GM23338 (cell line): ENCODE data around the gene SBK1. TPM values are rescaled to one million over a fixed set of nuclear protein-coding genes. Genes with fewer than 3 reads are reported as not detected.

ENCODE experiments used
- ATAC-seq: fragments of 200-7000 bp; cut with Tn5 transposase; 3 replicates; pipeline ENCODE4 v1.9.1; 2020
- DNase-seq: peaks from one replicate; pipeline ENCODE4 v3.0.0-alpha.2; 2015; ENCODE audit warnings: low spot score
- H2AFZ ChIP-seq: fragments of 200-600 bp; sonication (generic); 2 replicates; pipeline ENCODE4 v1.8.0; 2016; ENCODE audit warnings: antibody characterized with exemption, mild to moderate bottlenecking, moderate library complexity
- H3F3A ChIP-seq: fragments of 200-600 bp; sonication (generic); replicated peaks from 2 replicates; pipeline ENCODE4 v1.8.0; 2017; ENCODE audit warnings: antibody characterized with exemption, mixed run types, low read depth
- H3K27ac ChIP-seq: fragments of 200-600 bp; sonication (generic); 2 replicates; pipeline ENCODE4 v1.6.1; 2016; ENCODE audit warnings: low read depth
- H3K27me3 ChIP-seq: fragments of 200-600 bp; sonication (generic); 2 replicates; pipeline ENCODE4 v1.8.0; 2016; ENCODE audit warnings: mild to moderate bottlenecking, mixed run types, moderate library complexity; ENCODE audit not compliant: insufficient read depth
- H3K36me3 ChIP-seq: fragments of 200-600 bp; sonication (generic); 2 replicates; pipeline ENCODE4 v1.8.0; 2016; ENCODE audit warnings: mild to moderate bottlenecking; ENCODE audit not compliant: insufficient read depth
- H3K4me1 ChIP-seq: fragments of 200-600 bp; sonication (generic); 2 replicates; pipeline ENCODE4 v1.8.0; 2016; ENCODE audit warnings: mild to moderate bottlenecking, moderate library complexity; ENCODE audit not compliant: insufficient read depth
- H3K4me2 ChIP-seq: fragments of 200-600 bp; sonication (generic); 2 replicates; pipeline ENCODE4 v1.7.1; 2017; ENCODE audit warnings: mixed run types
- H3K4me3 ChIP-seq: fragments of 200-600 bp; sonication (generic); 2 replicates; pipeline ENCODE4 v1.6.1; 2016; ENCODE audit warnings: mixed run types
- H3K79me2 ChIP-seq: fragments of 200-600 bp; sonication (generic); replicated peaks from 2 replicates; pipeline ENCODE4 v1.8.0; 2017; ENCODE audit warnings: mild to moderate bottlenecking; ENCODE audit not compliant: insufficient read depth
- H3K9me2 ChIP-seq: fragments of 200-600 bp; sonication (generic); 2 replicates; pipeline ENCODE4 v1.8.0; 2017; ENCODE audit not compliant: insufficient read depth
- H4K20me1 ChIP-seq: fragments of 200-600 bp; sonication (generic); replicated peaks from 2 replicates; pipeline ENCODE4 v1.8.0; 2017; ENCODE audit warnings: mild to moderate bottlenecking; ENCODE audit not compliant: insufficient read depth
- H3K27ac Mint-ChIP-seq: 2 replicates; pipeline ENCODE4 v1.8.0; 2020; ENCODE audit warnings: inconsistent platforms, mild to moderate bottlenecking, moderate library complexity, mixed read lengths
- H3K27me3 Mint-ChIP-seq: 3 replicates; pipeline ENCODE4 v1.8.0; 2022; ENCODE audit warnings: low read depth, mild to moderate bottlenecking, moderate library complexity, mixed read lengths, inconsistent platforms; ENCODE audit not compliant: insufficient read depth, poor library complexity
- H3K36me3 Mint-ChIP-seq: 3 replicates; pipeline ENCODE4 v1.8.0; 2021; ENCODE audit warnings: low read depth, mild to moderate bottlenecking, inconsistent platforms, moderate library complexity, mixed read lengths
- H3K4me1 Mint-ChIP-seq: 3 replicates; pipeline ENCODE4 v1.8.0; 2020; ENCODE audit warnings: mild to moderate bottlenecking, inconsistent platforms, mixed read lengths
- H3K4me3 Mint-ChIP-seq: 3 replicates; pipeline ENCODE4 v1.8.0; 2021; ENCODE audit warnings: moderate library complexity, mild to moderate bottlenecking, inconsistent platforms, mixed read lengths
- H3K9me3 Mint-ChIP-seq: 3 replicates; pipeline ENCODE4 v1.8.0; 2020; ENCODE audit warnings: moderate library complexity, mild to moderate bottlenecking, inconsistent platforms, mixed read lengths
- CREB1 ChIP-seq: fragments of 250-450 bp; sonication (Bioruptor Pico); IDR thresholded peaks from 2 replicates; pipeline ENCODE4 v1.5.0; 2020; ENCODE audit warnings: low read depth, mild to moderate bottlenecking, moderate library complexity
- EZH2 ChIP-seq: fragments of 200-600 bp; sonication (generic); IDR thresholded peaks from one replicate; pipeline ENCODE4 v1.8.0; 2017; ENCODE audit warnings: antibody characterized with exemption, mild to moderate bottlenecking, low read depth; ENCODE audit not compliant: unreplicated experiment
- EZH2phosphoT487 ChIP-seq: fragments of 200-600 bp; sonication (generic); IDR thresholded peaks from one replicate; pipeline ENCODE4 v1.8.1; 2018; ENCODE audit warnings: antibody characterized with exemption; ENCODE audit not compliant: unreplicated experiment
- JUNB ChIP-seq: IDR thresholded peaks from one replicate; pipeline ENCODE4 v1.6.1; 2016; ENCODE audit warnings: antibody characterized with exemption; ENCODE audit not compliant: unreplicated experiment
- NANOG ChIP-seq: IDR thresholded peaks from 2 replicates; pipeline ENCODE4 v1.6.1; 2016; ENCODE audit warnings: antibody characterized with exemption, borderline replicate concordance
- POLR2AphosphoS5 ChIP-seq: IDR thresholded peaks from 2 replicates; pipeline ENCODE4 v1.6.1; 2016; ENCODE audit warnings: antibody characterized with exemption, low read depth
- STAT1 ChIP-seq: IDR thresholded peaks from one replicate; pipeline ENCODE4 v1.6.1; 2016; ENCODE audit warnings: antibody characterized with exemption; ENCODE audit not compliant: unreplicated experiment
- ZNF114 ChIP-seq: fragments of 250-450 bp; sonication (Bioruptor Pico); IDR thresholded peaks from 2 replicates; pipeline ENCODE4 v1.5.0; 2020; ENCODE audit warnings: mild to moderate bottlenecking, moderate library complexity
- ZNF331 ChIP-seq: fragments of 250-450 bp; sonication (Bioruptor Pico); IDR thresholded peaks from 2 replicates; pipeline ENCODE4 v1.5.0; 2020; ENCODE audit warnings: low read depth, mild to moderate bottlenecking, moderate library complexity
- polyA plus RNA-seq: library from polyadenylated mRNA; unstranded; fragments of >200 nt; fragmentation: Nextera tagmentation; extraction: Ambion mirVana; gene quantifications from 2 replicates; pipeline ENCODE4 v1.2.1, GENCODE V29; 2016
- total RNA-seq: library from RNA; depleted of rRNA; stranded (reverse); fragments of >200 nt; shearing (Covaris generic); gene quantifications from 2 replicates; pipeline ENCODE4 v1.2.3, GENCODE V29; 2014
- TF ChIP-seq, protein P1 (sequence below): IDR thresholded peaks from 2 replicates; pipeline ENCODE4 v1.6.1; 2016; ENCODE audit warnings: antibody characterized with exemption
- TF ChIP-seq, protein P2 (sequence below): fragments of 250-450 bp; sonication (Bioruptor Pico); IDR thresholded peaks from 2 replicates; pipeline ENCODE4 v1.5.0; 2020; ENCODE audit warnings: mild to moderate bottlenecking, moderate library complexity
- TF ChIP-seq, protein P3 (sequence below), 2 experiments: fragments of 200-600 bp in 1 of 2; sonication (generic) in 1 of 2; conservative IDR thresholded peaks; 2 replicates each; pipeline versions ENCODE4 v1.5.1 to v1.6.1; 2016 to 2017; ENCODE audit warnings: antibody characterized with exemption in 2 of 2, low read depth in 2 of 2, mild to moderate bottlenecking in 2 of 2, moderate library complexity in 1 of 2
- TF ChIP-seq, protein P4 (sequence below): IDR thresholded peaks from one replicate; pipeline ENCODE4 v1.6.1; 2018; ENCODE audit warnings: antibody characterized with exemption; ENCODE audit not compliant: unreplicated experiment

SBK1 gene
- total and polyA plus RNA-seq, 2 experiments from 2014 or later, result 23.9 to 68.1 TPM

DNA sequence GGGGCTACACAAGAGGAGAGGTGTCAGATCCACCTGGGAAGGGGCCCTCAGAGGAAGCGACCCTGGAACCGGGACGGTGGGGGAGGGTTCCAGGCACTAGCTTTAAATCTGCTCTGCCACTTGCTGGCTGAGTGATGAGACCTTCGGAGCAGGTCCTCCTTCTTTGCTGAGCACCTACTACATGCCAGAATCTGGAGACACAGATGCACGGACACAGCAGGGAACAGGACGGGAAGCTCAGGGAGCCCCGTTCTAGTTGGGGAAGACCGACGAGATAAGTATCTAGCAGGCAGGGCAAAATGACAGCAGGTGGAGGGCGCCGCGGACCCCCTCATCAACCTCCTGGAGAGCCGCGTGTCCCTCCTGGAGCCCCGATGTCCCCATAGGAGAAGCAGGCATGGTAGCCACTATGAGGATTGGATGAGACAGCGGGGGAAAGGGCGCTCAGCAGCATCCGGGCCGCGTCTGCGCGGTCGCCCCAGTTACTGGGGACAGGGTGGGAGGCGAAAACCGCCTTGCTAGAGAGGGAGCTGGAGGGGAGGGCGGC, 27.2 kb downstream of the SBK1 start:
- Mint-ChIP-seq H3K4me1 (peaks cover 7% of the 10 kb centered on the region; the same call in 1 of the 3 replicates), H3K27ac (no peak overlapping the region), H3K4me3 (no peak overlapping the region), H3K27me3 (peaks cover 22% of the 10 kb centered on the region), H3K9me3 (no peaks in the 10 kb centered on the region), H3K36me3 (peaks cover 28% of the 10 kb centered on the region)
- Histone ChIP-seq H3K79me2 (no peaks in the 10 kb centered on the region), H3K4me2 (no peak overlapping the region), H3K4me3 (no peak overlapping the region), H3K36me3 (no peaks in the 10 kb centered on the region; the same call in 1 of the 2 replicates), H4K20me1 (peaks cover 6% of the 10 kb centered on the region; the same call in 1 of the 2 replicates), H3F3A (no peaks in the 10 kb centered on the region), H2AFZ (no peak overlapping the region), H3K9me2 (no peaks in the 10 kb centered on the region), H3K4me1 (no peaks in the 10 kb centered on the region; the same call in 1 of the 2 replicates), H3K27me3 (no peaks in the 10 kb centered on the region), H3K27ac (no peak overlapping the region)
- no peak for TF ChIP-seq CREB1 (CRISPR knock-in tag)
- TF ChIP-seq, protein P1, sequence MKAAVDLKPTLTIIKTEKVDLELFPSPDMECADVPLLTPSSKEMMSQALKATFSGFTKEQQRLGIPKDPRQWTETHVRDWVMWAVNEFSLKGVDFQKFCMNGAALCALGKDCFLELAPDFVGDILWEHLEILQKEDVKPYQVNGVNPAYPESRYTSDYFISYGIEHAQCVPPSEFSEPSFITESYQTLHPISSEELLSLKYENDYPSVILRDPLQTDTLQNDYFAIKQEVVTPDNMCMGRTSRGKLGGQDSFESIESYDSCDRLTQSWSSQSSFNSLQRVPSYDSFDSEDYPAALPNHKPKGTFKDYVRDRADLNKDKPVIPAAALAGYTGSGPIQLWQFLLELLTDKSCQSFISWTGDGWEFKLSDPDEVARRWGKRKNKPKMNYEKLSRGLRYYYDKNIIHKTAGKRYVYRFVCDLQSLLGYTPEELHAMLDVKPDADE, result no peak
- TF ChIP-seq ZNF331 (CRISPR knock-in tag), result no peak
- TF ChIP-seq ZNF114 (CRISPR knock-in tag), result no peak
- TF ChIP-seq, protein P2, sequence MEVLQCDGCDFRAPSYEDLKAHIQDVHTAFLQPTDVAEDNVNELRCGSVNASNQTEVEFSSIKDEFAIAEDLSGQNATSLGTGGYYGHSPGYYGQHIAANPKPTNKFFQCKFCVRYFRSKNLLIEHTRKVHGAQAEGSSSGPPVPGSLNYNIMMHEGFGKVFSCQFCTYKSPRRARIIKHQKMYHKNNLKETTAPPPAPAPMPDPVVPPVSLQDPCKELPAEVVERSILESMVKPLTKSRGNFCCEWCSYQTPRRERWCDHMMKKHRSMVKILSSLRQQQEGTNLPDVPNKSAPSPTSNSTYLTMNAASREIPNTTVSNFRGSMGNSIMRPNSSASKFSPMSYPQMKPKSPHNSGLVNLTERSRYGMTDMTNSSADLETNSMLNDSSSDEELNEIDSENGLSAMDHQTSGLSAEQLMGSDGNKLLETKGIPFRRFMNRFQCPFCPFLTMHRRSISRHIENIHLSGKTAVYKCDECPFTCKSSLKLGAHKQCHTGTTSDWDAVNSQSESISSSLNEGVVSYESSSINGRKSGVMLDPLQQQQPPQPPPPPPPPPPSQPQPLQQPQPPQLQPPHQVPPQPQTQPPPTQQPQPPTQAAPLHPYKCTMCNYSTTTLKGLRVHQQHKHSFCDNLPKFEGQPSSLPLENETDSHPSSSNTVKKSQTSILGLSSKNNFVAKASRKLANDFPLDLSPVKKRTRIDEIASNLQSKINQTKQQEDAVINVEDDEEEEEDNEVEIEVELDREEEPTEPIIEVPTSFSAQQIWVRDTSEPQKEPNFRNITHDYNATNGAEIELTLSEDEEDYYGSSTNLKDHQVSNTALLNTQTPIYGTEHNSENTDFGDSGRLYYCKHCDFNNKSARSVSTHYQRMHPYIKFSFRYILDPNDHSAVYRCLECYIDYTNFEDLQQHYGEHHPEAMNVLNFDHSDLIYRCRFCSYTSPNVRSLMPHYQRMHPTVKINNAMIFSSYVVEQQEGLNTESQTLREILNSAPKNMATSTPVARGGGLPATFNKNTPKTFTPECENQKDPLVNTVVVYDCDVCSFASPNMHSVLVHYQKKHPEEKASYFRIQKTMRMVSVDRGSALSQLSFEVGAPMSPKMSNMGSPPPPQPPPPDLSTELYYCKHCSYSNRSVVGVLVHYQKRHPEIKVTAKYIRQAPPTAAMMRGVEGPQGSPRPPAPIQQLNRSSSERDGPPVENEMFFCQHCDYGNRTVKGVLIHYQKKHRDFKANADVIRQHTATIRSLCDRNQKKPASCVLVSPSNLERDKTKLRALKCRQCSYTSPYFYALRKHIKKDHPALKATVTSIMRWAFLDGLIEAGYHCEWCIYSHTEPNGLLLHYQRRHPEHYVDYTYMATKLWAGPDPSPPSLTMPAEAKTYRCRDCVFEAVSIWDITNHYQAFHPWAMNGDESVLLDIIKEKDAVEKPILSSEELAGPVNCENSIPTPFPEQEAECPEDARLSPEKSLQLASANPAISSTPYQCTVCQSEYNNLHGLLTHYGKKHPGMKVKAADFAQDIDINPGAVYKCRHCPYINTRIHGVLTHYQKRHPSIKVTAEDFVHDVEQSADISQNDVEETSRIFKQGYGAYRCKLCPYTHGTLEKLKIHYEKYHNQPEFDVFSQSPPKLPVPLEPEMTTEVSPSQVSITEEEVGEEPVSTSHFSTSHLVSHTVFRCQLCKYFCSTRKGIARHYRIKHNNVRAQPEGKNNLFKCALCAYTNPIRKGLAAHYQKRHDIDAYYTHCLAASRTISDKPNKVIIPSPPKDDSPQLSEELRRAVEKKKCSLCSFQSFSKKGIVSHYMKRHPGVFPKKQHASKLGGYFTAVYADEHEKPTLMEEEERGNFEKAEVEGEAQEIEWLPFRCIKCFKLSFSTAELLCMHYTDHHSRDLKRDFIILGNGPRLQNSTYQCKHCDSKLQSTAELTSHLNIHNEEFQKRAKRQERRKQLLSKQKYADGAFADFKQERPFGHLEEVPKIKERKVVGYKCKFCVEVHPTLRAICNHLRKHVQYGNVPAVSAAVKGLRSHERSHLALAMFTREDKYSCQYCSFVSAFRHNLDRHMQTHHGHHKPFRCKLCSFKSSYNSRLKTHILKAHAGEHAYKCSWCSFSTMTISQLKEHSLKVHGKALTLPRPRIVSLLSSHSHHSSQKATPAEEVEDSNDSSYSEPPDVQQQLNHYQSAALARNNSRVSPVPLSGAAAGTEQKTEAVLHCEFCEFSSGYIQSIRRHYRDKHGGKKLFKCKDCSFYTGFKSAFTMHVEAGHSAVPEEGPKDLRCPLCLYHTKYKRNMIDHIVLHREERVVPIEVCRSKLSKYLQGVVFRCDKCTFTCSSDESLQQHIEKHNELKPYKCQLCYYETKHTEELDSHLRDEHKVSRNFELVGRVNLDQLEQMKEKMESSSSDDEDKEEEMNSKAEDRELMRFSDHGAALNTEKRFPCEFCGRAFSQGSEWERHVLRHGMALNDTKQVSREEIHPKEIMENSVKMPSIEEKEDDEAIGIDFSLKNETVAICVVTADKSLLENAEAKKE (CRISPR knock-in tag), result no peak
- TF ChIP-seq, protein P3, sequence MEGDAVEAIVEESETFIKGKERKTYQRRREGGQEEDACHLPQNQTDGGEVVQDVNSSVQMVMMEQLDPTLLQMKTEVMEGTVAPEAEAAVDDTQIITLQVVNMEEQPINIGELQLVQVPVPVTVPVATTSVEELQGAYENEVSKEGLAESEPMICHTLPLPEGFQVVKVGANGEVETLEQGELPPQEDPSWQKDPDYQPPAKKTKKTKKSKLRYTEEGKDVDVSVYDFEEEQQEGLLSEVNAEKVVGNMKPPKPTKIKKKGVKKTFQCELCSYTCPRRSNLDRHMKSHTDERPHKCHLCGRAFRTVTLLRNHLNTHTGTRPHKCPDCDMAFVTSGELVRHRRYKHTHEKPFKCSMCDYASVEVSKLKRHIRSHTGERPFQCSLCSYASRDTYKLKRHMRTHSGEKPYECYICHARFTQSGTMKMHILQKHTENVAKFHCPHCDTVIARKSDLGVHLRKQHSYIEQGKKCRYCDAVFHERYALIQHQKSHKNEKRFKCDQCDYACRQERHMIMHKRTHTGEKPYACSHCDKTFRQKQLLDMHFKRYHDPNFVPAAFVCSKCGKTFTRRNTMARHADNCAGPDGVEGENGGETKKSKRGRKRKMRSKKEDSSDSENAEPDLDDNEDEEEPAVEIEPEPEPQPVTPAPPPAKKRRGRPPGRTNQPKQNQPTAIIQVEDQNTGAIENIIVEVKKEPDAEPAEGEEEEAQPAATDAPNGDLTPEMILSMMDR (conservative IDR thresholded peaks at IDR 0.05; ENCODE audit: low read depth in 2 of 2), result no peak
- TF ChIP-seq, protein P4, sequence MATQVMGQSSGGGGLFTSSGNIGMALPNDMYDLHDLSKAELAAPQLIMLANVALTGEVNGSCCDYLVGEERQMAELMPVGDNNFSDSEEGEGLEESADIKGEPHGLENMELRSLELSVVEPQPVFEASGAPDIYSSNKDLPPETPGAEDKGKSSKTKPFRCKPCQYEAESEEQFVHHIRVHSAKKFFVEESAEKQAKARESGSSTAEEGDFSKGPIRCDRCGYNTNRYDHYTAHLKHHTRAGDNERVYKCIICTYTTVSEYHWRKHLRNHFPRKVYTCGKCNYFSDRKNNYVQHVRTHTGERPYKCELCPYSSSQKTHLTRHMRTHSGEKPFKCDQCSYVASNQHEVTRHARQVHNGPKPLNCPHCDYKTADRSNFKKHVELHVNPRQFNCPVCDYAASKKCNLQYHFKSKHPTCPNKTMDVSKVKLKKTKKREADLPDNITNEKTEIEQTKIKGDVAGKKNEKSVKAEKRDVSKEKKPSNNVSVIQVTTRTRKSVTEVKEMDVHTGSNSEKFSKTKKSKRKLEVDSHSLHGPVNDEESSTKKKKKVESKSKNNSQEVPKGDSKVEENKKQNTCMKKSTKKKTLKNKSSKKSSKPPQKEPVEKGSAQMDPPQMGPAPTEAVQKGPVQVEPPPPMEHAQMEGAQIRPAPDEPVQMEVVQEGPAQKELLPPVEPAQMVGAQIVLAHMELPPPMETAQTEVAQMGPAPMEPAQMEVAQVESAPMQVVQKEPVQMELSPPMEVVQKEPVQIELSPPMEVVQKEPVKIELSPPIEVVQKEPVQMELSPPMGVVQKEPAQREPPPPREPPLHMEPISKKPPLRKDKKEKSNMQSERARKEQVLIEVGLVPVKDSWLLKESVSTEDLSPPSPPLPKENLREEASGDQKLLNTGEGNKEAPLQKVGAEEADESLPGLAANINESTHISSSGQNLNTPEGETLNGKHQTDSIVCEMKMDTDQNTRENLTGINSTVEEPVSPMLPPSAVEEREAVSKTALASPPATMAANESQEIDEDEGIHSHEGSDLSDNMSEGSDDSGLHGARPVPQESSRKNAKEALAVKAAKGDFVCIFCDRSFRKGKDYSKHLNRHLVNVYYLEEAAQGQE, result no peak
- no peak for TF ChIP-seq NANOG
- no peak for TF ChIP-seq JUNB
- no peak for TF ChIP-seq POLR2AphosphoS5
- no peak for TF ChIP-seq STAT1
- TF ChIP-seq EZH2, result no peak
- no peak for TF ChIP-seq EZH2phosphoT487
- ATAC-seq (no peak), DNase-seq (no peak)
